ENCODE measurements around the gene NR2E3. TPM values are rescaled to one million over a fixed set of nuclear protein-coding genes. Genes with fewer than 3 reads are reported as not detected.

The NR2E3 gene
- total and polyA plus RNA-seq, 2 of the 13 experiments (the other 11 are each of a cell fraction or from before 2014, with no cell fraction given): not detected

GRCh38 chr15:71789616-71790015 is 20.7 kb upstream of the NR2E3 start:
- BruUV-seq (replicated peaks): no TSS peak
- no peak for FAIRE-seq
- Histone ChIP-seq H3K27ac (ENCODE audit: extremely low read length, insufficient read depth, low read length) (no peak overlapping the region), H3K27me3 (ENCODE audit: control insufficient read depth in 1 of 2, insufficient read depth in 2 of 2, low read length in 2 of 2) (peaks cover 0 to 18% of the 10 kb centered on the region in 2 experiments; a peak in 3 of 5 replicates), H3K36me3 (replicated peaks in 1 of 2; ENCODE audit: control insufficient read depth in 1 of 2, insufficient read depth in 2 of 2, low read length in 2 of 2) (no peaks in the 10 kb centered on the region), H3K4me2 (ENCODE audit: low read depth, low read length) (peak overlapping the region; percentile 4; the same call in 1 of the 2 replicates), H2AFZ (ENCODE audit: low read length) (no peak overlapping the region), H3K4me1 (ENCODE audit: insufficient read depth, low read length) (peaks cover 11% of the 10 kb centered on the region; the same call in 1 of the 2 replicates), H3K4me3 (replicated peaks in 1 of 3; ENCODE audit: insufficient read depth in 1 of 3, low read depth in 2 of 3, low read length in 3 of 3) (no peak overlapping the region), H3K9me3 (ENCODE audit: low read length) (no peaks in the 10 kb centered on the region), H3K79me2 (ENCODE audit: insufficient read depth, low read length) (no peaks in the 10 kb centered on the region), H3K9ac (ENCODE audit: insufficient read depth, low read depth, low read length) (no peak overlapping the region), H4K20me1 (ENCODE audit: insufficient read depth, low read length) (no peaks in the 10 kb centered on the region)
- TF ChIP-seq SNRNP70 (IDR thresholded peaks at IDR 0.05; ENCODE audit: low read depth, low read length) (no peak), ZNF253 (CRISPR knock-in tag; IDR thresholded peaks at IDR 0.05; ENCODE audit: borderline replicate concordance) (no peak), XRCC5 (optimal IDR thresholded peaks at IDR 0.05; ENCODE audit: low read length) (no peak), MNT (IDR thresholded peaks at IDR 0.05) (peak; percentile 88), ARID2 (CRISPR knock-in tag; IDR thresholded peaks at IDR 0.05; ENCODE audit: borderline replicate concordance) (no peak), PAXIP1 (CRISPR knock-in tag; conservative IDR thresholded peaks at IDR 0.05) (no peak)
- intact Hi-C loops (cut with micrococcal nuclease; ENCODE audit: unreplicated experiment) (no loop called here), in situ Hi-C loops (cut with HindIII; ENCODE audit: extremely low pct_ligation_motif_present, low pct_unique_long_range_greater_than_20kb) (no loop called here)
- ATAC-seq: no peak
- ChIA-PET CTCF (ENCODE audit: low intra/inter-chr PET ratio, low total read pairs) (no interaction called here), POLR2A (no interaction called here)
- DNase-seq (ENCODE audit: low spot score): no peak
- 85% methylated on average over 6 of the region's 6 CpGs for WGBS (ENCODE audit: low lambda C conversion rate)

All from HepG2 (cell line).